Measurements from ENCODE around the gene HDAC4. TPM values are rescaled to one million over a fixed set of nuclear protein-coding genes. Genes with fewer than 3 reads are reported as not detected.

Gene HDAC4
- total RNA-seq, 1 experiment from 2014 or later: 61.5 TPM

- H3K27me3 ChIP-seq (ENCODE audit: insufficient read depth, low read depth): no peaks in the 10 kb centered on the region
- H2AFZ ChIP-seq: no peak overlapping the region
- H3K4me2 ChIP-seq: no peak overlapping the region
- no peak overlapping the region for H3K27ac ChIP-seq
- no peaks in the 10 kb centered on the region for H3K9me3 ChIP-seq (ENCODE audit: insufficient read depth, low read depth)
- H4K20me1 ChIP-seq (ENCODE audit: insufficient read depth): no peaks in the 10 kb centered on the region; the same call in 1 of the 2 replicates
- CTCF ChIA-PET: no interaction called here
- no peaks in the 10 kb centered on the region for H3K79me2 ChIP-seq (ENCODE audit: low read depth)
- H3K36me3 ChIP-seq (ENCODE audit: low read depth): no peaks in the 10 kb centered on the region
- DNase-seq: no peak
- POLR2A ChIA-PET (ENCODE audit: unreplicated experiment): no interaction called here
- BruUV-seq (replicated peaks): no TSS peak
- no peaks in the 10 kb centered on the region for H3K9me2 ChIP-seq (ENCODE audit: insufficient read depth)
- no peaks in the 10 kb centered on the region for H3K4me1 ChIP-seq (replicated peaks; ENCODE audit: insufficient read depth)
- no peak overlapping the region for H3K4me3 ChIP-seq
- intact Hi-C loops (cut with micrococcal nuclease; ENCODE audit: unreplicated experiment): no loop called here
- TF ChIP-seq, protein P1, sequence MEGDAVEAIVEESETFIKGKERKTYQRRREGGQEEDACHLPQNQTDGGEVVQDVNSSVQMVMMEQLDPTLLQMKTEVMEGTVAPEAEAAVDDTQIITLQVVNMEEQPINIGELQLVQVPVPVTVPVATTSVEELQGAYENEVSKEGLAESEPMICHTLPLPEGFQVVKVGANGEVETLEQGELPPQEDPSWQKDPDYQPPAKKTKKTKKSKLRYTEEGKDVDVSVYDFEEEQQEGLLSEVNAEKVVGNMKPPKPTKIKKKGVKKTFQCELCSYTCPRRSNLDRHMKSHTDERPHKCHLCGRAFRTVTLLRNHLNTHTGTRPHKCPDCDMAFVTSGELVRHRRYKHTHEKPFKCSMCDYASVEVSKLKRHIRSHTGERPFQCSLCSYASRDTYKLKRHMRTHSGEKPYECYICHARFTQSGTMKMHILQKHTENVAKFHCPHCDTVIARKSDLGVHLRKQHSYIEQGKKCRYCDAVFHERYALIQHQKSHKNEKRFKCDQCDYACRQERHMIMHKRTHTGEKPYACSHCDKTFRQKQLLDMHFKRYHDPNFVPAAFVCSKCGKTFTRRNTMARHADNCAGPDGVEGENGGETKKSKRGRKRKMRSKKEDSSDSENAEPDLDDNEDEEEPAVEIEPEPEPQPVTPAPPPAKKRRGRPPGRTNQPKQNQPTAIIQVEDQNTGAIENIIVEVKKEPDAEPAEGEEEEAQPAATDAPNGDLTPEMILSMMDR (conservative IDR thresholded peaks at IDR 0.05): no peak
- no peak for TF ChIP-seq EZH2 (IDR thresholded peaks at IDR 0.05; ENCODE audit: low read depth)
- no peaks in the 10 kb centered on the region for H3F3A ChIP-seq (ENCODE audit: insufficient read depth, low read depth)
Observed at GRCh38 chr2:239155806-239156480, 244.9 kb downstream of the HDAC4 start.

GRCh38 chr2:239154971-239155805, 245.6 kb downstream of the HDAC4 start:
- no peak overlapping the region for H2AFZ ChIP-seq
- no peaks in the 10 kb centered on the region for H3K4me1 ChIP-seq (replicated peaks; ENCODE audit: insufficient read depth)
- ChIA-PET POLR2A (ENCODE audit: unreplicated experiment) (no interaction called here), CTCF (no interaction called here)
- H3K27ac ChIP-seq: no peak overlapping the region
- H3K27me3 ChIP-seq (ENCODE audit: insufficient read depth, low read depth): no peaks in the 10 kb centered on the region
- no peaks in the 10 kb centered on the region for H3K79me2 ChIP-seq (ENCODE audit: low read depth)
- TF ChIP-seq EZH2 (IDR thresholded peaks at IDR 0.05; ENCODE audit: low read depth): no peak
- TF ChIP-seq, protein P1 (conservative IDR thresholded peaks at IDR 0.05): no peak
- H3K9me3 ChIP-seq (ENCODE audit: insufficient read depth, low read depth): no peaks in the 10 kb centered on the region
- no peaks in the 10 kb centered on the region for H3K36me3 ChIP-seq (ENCODE audit: low read depth)
- H3K4me3 ChIP-seq: no peak overlapping the region
- no peaks in the 10 kb centered on the region for H3F3A ChIP-seq (ENCODE audit: insufficient read depth, low read depth)
- no peak for DNase-seq
- intact Hi-C loops (cut with micrococcal nuclease; ENCODE audit: unreplicated experiment): no loop called here
- no peaks in the 10 kb centered on the region for H3K9me2 ChIP-seq (ENCODE audit: insufficient read depth)
- BruUV-seq (replicated peaks): no TSS peak
- H4K20me1 ChIP-seq (ENCODE audit: insufficient read depth): no peaks in the 10 kb centered on the region; the same call in 1 of the 2 replicates
- H3K4me2 ChIP-seq: no peak overlapping the region

GRCh38 chr2:239153806-239154591, 246.8 kb downstream of the HDAC4 start:
- Histone ChIP-seq H2AFZ (no peak overlapping the region), H3K4me3 (no peak overlapping the region), H3K27ac (no peak overlapping the region), H3F3A (ENCODE audit: insufficient read depth, low read depth) (no peaks in the 10 kb centered on the region), H3K9me2 (ENCODE audit: insufficient read depth) (no peaks in the 10 kb centered on the region), H3K36me3 (ENCODE audit: low read depth) (no peaks in the 10 kb centered on the region), H3K79me2 (ENCODE audit: low read depth) (no peaks in the 10 kb centered on the region), H3K4me2 (no peak overlapping the region), H3K4me1 (replicated peaks; ENCODE audit: insufficient read depth) (no peaks in the 10 kb centered on the region), H3K27me3 (ENCODE audit: insufficient read depth, low read depth) (no peaks in the 10 kb centered on the region), H3K9me3 (ENCODE audit: insufficient read depth, low read depth) (no peaks in the 10 kb centered on the region), H4K20me1 (ENCODE audit: insufficient read depth) (no peaks in the 10 kb centered on the region; the same call in 1 of the 2 replicates)
- no peak for DNase-seq
- no TSS peak for BruUV-seq (replicated peaks)
- intact Hi-C loops (cut with micrococcal nuclease; ENCODE audit: unreplicated experiment): no loop called here
- ChIA-PET POLR2A (ENCODE audit: unreplicated experiment) (no interaction called here), CTCF (no interaction called here)
- TF ChIP-seq EZH2 (IDR thresholded peaks at IDR 0.05; ENCODE audit: low read depth): no peak
- TF ChIP-seq, protein P1 (conservative IDR thresholded peaks at IDR 0.05): no peak
